COLO668 (cell line): Measurements from ENCODE around the gene KEAP1.

ENCODE experiments used
- DNase-seq: peaks from one replicate; lab custom pipeline; 2025; ENCODE audit not compliant: unreplicated experiment; lab: John Stamatoyannopoulos, UW

The KEAP1 gene

DNA sequence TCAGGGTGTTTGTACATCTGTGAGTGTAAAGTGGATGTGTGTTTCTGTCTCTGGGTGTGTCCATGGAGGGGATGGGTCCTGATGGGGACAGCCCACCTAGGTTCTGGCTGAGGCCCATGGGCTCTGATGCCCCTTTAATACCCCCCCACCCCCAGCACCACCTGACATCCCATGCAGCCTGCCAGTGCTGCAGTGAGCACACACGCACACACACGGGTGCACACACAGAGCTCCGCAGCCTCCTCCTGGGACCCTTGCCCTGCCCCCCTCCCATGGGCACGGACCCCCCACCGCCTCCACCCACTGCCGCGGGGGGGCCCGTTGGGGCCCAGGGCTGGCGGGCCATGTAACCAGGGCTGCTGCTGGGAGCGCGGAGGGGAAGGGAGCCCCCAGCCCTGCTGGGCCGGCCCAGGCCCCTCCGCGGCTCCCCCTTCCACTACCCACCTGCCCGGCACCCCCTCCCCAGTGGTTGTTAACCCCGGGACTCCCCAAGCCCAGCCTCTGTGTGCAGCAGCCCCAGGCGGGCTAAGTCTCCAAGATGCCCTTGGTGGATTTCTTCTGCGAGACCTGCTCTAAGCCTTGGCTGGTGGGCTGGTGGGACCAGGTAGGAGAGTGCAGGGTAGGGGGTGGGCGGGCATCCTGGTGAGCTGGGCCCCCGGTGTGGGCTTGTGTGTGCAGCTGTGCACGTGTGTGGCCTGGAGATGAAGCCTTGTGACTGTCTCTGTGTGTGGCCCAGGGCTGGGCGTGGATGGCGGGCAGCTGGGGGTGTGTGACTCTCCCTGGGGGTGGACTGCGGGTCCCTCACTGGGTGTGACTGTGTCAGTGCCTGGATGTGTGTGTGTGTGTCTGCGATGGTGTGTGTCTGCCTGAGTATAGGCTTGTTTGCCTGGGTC lies 50.2 kb downstream of the KEAP1 start:
- no peak for DNase-seq

GRCh38 chr19:10450853-10451609 lies 52.1 kb downstream of the KEAP1 start:
- DNase-seq: no peak

DNA sequence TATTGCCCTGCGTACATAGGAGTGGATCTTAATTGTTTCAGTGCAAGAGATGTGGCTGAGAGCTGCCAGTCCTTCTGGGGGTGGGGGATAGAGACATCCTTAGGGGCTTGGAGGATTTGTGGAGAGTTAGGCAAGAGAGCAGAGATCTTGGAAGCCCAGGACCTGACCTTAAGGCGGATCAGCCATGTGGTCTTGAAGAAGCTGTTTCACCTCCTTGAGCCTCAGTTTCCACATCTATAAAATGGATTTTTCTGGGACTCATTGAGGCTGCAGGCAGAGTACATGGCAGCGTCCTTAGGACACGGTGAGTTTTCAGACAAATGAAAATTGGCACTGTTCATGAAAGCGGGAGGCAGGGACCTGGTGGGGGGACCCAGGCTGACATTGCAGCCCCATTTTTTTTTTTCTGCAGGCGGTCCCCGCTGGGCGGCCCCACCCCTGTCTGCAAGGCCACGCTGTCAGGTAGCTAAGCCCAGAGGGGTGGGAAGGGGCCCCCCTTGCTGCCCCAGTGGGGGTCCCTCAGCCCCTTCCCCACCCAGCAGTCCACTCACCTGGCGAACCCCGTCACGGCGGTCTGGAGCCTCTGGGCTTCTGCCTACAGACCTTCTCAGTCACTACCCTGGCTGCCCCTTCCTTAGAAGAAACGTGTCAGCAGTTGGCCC lies 52.8 kb downstream of the KEAP1 start:
- no peak for DNase-seq

GRCh38 chr19:10449037-10449436 lies 54.1 kb downstream of the KEAP1 start:
- no peak for DNase-seq

- no peak for DNase-seq
Observed at GRCh38 chr19:10442698-10443097, 60.5 kb downstream of the KEAP1 start.

- DNase-seq: no peak
Observed at GRCh38 chr19:10439588-10439987, 63.6 kb downstream of the KEAP1 start.
